CD4-positive, alpha-beta memory T cell (primary cell): ENCODE measurements around the gene CFAP43. TPM values are rescaled to one million over a fixed set of nuclear protein-coding genes. Genes with fewer than 3 reads are reported as not detected.

Experiments used
- CTCF ChIA-PET: fragments of 350-600 bp; sonication (Branson Sonifier 250); formaldehyde crosslinking; loops from one replicate; lab custom pipeline; 2021; ENCODE audit warnings: inconsistent platforms; ENCODE audit not compliant: partially characterized antibody; lab: Charles Lee
- POLR2A ChIA-PET: fragments of 350-600 bp; sonication (Branson Sonifier 250); formaldehyde crosslinking; loops from one replicate; lab custom pipeline; 2021; ENCODE audit not compliant: partially characterized antibody; lab: Charles Lee
- DNase-seq, 5 donors: peaks; one replicate each; pipeline versions ENCODE4 v3.0.0 to v3.0.0-alpha.2; 2020 to 2022; ENCODE audit warnings: mixed read lengths in 1 of 5
- H3K27ac ChIP-seq: one replicate; pipeline ENCODE4 v1.7.0; 2013; ENCODE audit warnings: low read depth, low read length
- H3K27me3 ChIP-seq: 2 replicates; pipeline ENCODE4 v1.7.0; 2013; ENCODE audit warnings: mild to moderate bottlenecking, low read length, moderate library complexity; ENCODE audit not compliant: insufficient read depth
- H3K36me3 ChIP-seq: 2 replicates; pipeline ENCODE4 v1.7.0; 2013; ENCODE audit warnings: mild to moderate bottlenecking, low read length, moderate library complexity; ENCODE audit not compliant: insufficient read depth
- H3K4me1 ChIP-seq: 2 replicates; pipeline ENCODE4 v1.7.0; 2013; ENCODE audit warnings: mild to moderate bottlenecking, low read length, moderate library complexity; ENCODE audit not compliant: insufficient read depth
- H3K4me3 ChIP-seq, 2 donors: one replicate each; pipeline ENCODE4 v1.7.0; 2013; ENCODE audit warnings: low read length in 2 of 2, mild to moderate bottlenecking in 1 of 2
- H3K9me3 ChIP-seq, 2 donors: one replicate each; pipeline ENCODE4 v1.7.0; 2013; ENCODE audit warnings: low read length in 2 of 2, control low read depth in 1 of 2; ENCODE audit not compliant: control insufficient read depth in 1 of 2
- H3K27ac Mint-ChIP-seq, 7 donors: one replicate each; pipeline ENCODE4 v1.8.0; 2020 to 2021; ENCODE audit warnings: mixed read lengths in 7 of 7, mild to moderate bottlenecking in 6 of 7, inconsistent platforms in 3 of 7, moderate library complexity in 3 of 7
- H3K27me3 Mint-ChIP-seq, 2 donors: one replicate each; pipeline ENCODE4 v1.8.0; 2020 to 2021; ENCODE audit warnings: mixed read lengths in 2 of 2
- H3K36me3 Mint-ChIP-seq, 2 donors: one replicate each; pipeline ENCODE4 v1.8.0; 2020 to 2021; ENCODE audit warnings: mixed read lengths in 2 of 2, inconsistent platforms in 1 of 2, mild to moderate bottlenecking in 1 of 2
- H3K4me1 Mint-ChIP-seq, 4 donors: one replicate each; pipeline ENCODE4 v1.8.0; 2020 to 2021; ENCODE audit warnings: mixed read lengths in 4 of 4, mild to moderate bottlenecking in 1 of 4
- H3K4me3 Mint-ChIP-seq, 8 donors: one replicate each; pipeline ENCODE4 v1.8.0; 2020 to 2021; ENCODE audit warnings: mixed read lengths in 8 of 8, mild to moderate bottlenecking in 7 of 8, moderate library complexity in 6 of 8, inconsistent platforms in 3 of 8
- H3K9me3 Mint-ChIP-seq, 8 donors: one replicate each; pipeline ENCODE4 v1.8.0; 2020 to 2021; ENCODE audit warnings: mixed read lengths in 8 of 8, mild to moderate bottlenecking in 5 of 8, inconsistent platforms in 3 of 8, moderate library complexity in 1 of 8
- intact Hi-C: fragments of 100-400 bp; cut with micrococcal nuclease; formaldehyde crosslinking; loops from one replicate; pipeline ENCODE4 v1.15.1; 2023
- polyA plus RNA-seq, 2 donors: library from polyadenylated mRNA; unstranded; fragments of 300-500 nt; fragmentation: Illumina TruSeq; gene quantifications; one replicate each; pipeline ENCODE4 v1.2.3, GENCODE V29; 2021
- total RNA-seq, 2 experiments: library from RNA; stranded (reverse); gene quantifications; one replicate each; pipeline ENCODE4 v1.2.3, GENCODE V29; 2021

The CFAP43 gene
- total and polyA plus RNA-seq, 4 experiments from 2014 or later: not detected

DNA sequence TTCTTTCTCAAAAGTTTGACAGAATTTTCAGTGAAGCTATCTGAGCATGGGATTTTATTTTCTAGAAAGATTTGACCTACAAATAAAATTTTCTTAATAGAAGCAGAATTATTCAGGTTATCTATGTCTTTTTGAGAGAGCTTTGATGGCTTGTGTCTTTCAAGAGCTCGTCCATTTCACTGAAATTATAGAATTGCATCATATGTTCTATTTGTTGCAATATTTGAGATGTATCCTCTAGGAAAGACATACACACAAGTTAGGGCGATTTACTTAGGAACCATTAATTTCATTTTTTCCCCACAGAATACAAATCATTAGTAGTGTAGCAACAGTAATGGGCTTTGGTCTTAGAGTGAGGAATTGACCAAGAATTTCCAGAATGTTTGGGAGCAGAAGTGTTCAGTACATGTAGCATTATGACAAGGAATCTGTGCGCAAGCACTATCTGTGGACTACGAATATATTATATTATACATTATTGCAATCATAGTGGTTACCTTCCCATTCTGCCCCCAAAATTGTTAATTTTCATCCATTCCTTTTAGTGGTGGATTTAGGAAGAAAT lies 133.7 kb downstream of the CFAP43 start:
- Mint-ChIP-seq H3K9me3 (peaks cover 0 to 4% (median 0%) of the 10 kb centered on the region in 8 donors), H3K4me3 (no peak overlapping the region), H3K36me3 (no peaks in the 10 kb centered on the region), H3K4me1 (no peaks in the 10 kb centered on the region), H3K27me3 (peaks cover 5 to 10% of the 10 kb centered on the region in 2 donors), H3K27ac (no peak overlapping the region)
- H3K4me1 ChIP-seq: no peaks in the 10 kb centered on the region
- ChIA-PET CTCF (interaction anchor here (0.7 kb wide), 1 partner anchor 16 kb away, joined by 3 read pairs; no protein-coding TSS in a partner anchor), POLR2A (no interaction called here)
- DNase-seq: no peak
- intact Hi-C loops: no loop called here
- H3K27ac ChIP-seq: no peak overlapping the region
- no peaks in the 10 kb centered on the region for H3K9me3 ChIP-seq
- no peaks in the 10 kb centered on the region for H3K27me3 ChIP-seq
- H3K36me3 ChIP-seq: no peaks in the 10 kb centered on the region
- no peak overlapping the region for H3K4me3 ChIP-seq

DNA sequence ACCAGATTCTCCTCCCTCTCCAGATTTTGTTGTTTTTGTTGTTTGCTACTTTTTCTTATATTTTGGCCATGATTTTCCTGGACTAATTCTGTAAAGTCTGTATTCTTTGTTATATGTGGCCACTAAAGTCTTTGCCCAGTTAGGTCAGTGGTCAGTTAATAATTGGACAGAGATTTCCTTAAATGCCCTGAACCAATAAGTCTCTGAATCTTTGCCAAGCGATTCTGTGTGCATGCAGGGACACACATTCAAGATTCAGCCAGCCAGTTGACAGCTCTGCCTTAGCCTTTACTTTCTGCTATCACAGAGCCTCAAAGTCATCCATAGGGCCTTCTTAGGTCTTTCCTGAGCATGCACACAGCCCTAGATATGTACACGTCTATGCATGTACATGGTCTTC lies 135.5 kb downstream of the CFAP43 start:
- Histone ChIP-seq H3K36me3 (no peaks in the 10 kb centered on the region), H3K4me3 (no peak overlapping the region), H3K27ac (no peak overlapping the region), H3K4me1 (no peaks in the 10 kb centered on the region), H3K27me3 (no peaks in the 10 kb centered on the region), H3K9me3 (no peaks in the 10 kb centered on the region)
- intact Hi-C loops: no loop called here
- Mint-ChIP-seq H3K9me3 (peaks cover 0 to 4% (median 0%) of the 10 kb centered on the region in 8 donors), H3K36me3 (no peaks in the 10 kb centered on the region), H3K27ac (no peak overlapping the region), H3K4me3 (no peak overlapping the region), H3K4me1 (no peaks in the 10 kb centered on the region), H3K27me3 (peaks cover 3 to 8% of the 10 kb centered on the region in 2 donors)
- no peak for DNase-seq
- CTCF ChIA-PET: no interaction called here
- POLR2A ChIA-PET: no interaction called here

DNA sequence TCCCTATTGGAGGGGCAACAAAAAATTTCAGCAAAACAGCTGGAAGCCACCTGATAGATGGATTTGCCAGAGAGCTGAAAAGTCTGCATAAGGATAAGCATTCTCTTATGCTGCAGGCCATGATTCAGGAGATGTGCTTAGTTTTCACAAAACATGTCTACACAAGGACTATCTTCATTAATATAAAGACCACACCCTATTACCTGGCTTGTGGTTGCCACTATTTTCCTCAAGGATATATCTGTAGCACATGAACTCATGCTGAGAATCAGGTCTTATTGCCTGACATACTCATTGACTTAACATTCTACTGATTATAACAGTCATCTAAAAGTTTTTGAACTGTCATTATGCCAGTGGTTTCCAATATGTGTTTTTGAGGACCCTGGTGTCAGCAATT lies 139.4 kb downstream of the CFAP43 start:
- H3K36me3 Mint-ChIP-seq: no peaks in the 10 kb centered on the region
- intact Hi-C loops: no loop called here
- peaks cover 2 to 8% of the 10 kb centered on the region in 2 donors for H3K27me3 Mint-ChIP-seq
- Histone ChIP-seq H3K27me3 (no peaks in the 10 kb centered on the region), H3K9me3 (no peaks in the 10 kb centered on the region), H3K4me1 (no peaks in the 10 kb centered on the region), H3K27ac (no peak overlapping the region), H3K36me3 (no peaks in the 10 kb centered on the region), H3K4me3 (no peak overlapping the region)
- CTCF ChIA-PET: no interaction called here
- DNase-seq: no peak
- H3K4me3 Mint-ChIP-seq: no peak overlapping the region
- no peak overlapping the region for H3K27ac Mint-ChIP-seq
- POLR2A ChIA-PET: no interaction called here
- H3K4me1 Mint-ChIP-seq: no peaks in the 10 kb centered on the region
- H3K9me3 Mint-ChIP-seq: peaks cover 0 to 4% (median 0%) of the 10 kb centered on the region in 8 donors

DNA sequence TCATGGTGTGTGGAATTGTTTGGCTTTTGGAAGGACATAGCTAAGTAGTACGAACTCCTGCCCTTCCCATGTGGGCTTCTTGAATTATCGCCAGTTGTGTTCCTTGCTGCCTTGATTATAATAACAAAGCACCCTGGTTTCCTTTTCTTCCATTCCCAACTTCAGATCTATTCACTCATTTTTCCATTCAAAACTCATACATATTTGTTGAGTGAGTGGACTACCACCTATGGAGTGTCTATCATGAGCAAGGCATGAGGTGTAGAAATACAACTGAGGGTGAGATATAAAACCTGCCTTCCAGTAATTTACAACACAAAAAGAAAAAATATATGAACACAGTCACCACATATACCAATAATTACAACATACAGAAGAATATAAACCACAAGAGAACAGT lies 141.6 kb downstream of the CFAP43 start:
- POLR2A ChIA-PET: no interaction called here
- Mint-ChIP-seq H3K4me3 (no peak overlapping the region), H3K4me1 (no peaks in the 10 kb centered on the region), H3K27ac (no peak overlapping the region), H3K27me3 (peaks cover 0 to 2% of the 10 kb centered on the region in 2 donors), H3K9me3 (peaks cover 0 to 3% (median 0%) of the 10 kb centered on the region in 8 donors), H3K36me3 (no peaks in the 10 kb centered on the region)
- H3K36me3 ChIP-seq: no peaks in the 10 kb centered on the region
- no peaks in the 10 kb centered on the region for H3K9me3 ChIP-seq
- no peaks in the 10 kb centered on the region for H3K27me3 ChIP-seq
- no peak for DNase-seq
- H3K4me3 ChIP-seq: no peak overlapping the region
- no peak overlapping the region for H3K27ac ChIP-seq
- no peaks in the 10 kb centered on the region for H3K4me1 ChIP-seq
- intact Hi-C loops: no loop called here
- CTCF ChIA-PET: no interaction called here

DNA sequence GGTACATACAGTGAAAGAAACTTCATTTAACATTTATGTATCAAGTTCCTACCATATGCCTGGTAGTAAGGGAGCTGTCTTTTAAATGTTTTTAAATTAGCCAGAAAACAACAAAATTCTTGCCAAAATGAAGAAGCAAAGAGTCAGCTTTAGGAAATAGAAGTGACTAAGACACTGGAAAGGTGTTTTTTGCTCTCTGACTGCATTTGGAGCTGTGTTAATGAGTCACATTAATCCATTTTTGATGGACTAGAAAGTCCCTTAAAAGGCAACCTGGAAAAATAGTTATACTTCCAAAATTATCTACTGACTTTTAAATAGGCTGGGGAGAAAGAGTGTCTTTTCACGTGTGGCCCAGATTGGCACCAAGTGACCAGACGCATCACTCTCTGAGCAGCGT lies 142.5 kb downstream of the CFAP43 start:
- Mint-ChIP-seq H3K27me3 (peaks cover 0 to 2% of the 10 kb centered on the region in 2 donors), H3K36me3 (no peaks in the 10 kb centered on the region), H3K4me1 (no peaks in the 10 kb centered on the region), H3K4me3 (no peak overlapping the region), H3K27ac (no peak overlapping the region), H3K9me3 (peaks cover 0 to under 1% (median 0%) of the 10 kb centered on the region in 8 donors)
- Histone ChIP-seq H3K4me1 (no peaks in the 10 kb centered on the region), H3K27ac (no peak overlapping the region), H3K27me3 (no peaks in the 10 kb centered on the region), H3K4me3 (no peak overlapping the region), H3K9me3 (no peaks in the 10 kb centered on the region), H3K36me3 (no peaks in the 10 kb centered on the region)
- POLR2A ChIA-PET: no interaction called here
- DNase-seq: no peak
- CTCF ChIA-PET: interaction anchor here (0.6 kb wide), 1 partner anchor 23 kb away, joined by 3 read pairs; no protein-coding TSS in a partner anchor
- intact Hi-C loops: loop anchor here (10.0 kb wide), 1 partner anchor 375 kb away; no protein-coding TSS in a partner anchor

DNA sequence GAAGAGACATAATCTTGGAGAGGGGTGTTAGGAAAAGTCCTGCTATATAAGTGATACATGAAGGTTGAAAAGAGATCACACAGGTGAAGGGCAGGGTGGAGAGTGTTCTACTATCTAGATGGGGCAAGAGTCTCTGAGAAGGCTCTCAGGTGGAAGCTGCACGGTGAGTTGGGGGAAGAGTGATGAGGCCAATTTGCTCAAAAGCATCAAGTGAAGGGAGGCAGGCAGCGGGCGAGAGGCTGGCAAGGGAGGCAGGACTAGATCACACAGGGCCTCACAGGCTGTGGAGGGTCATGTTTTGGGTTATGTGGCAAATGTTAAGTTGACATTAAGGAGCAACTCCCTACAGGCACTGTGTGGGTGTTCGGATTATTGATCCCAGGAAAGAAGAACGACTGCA lies 143.9 kb downstream of the CFAP43 start:
- H3K4me3 Mint-ChIP-seq: no peak overlapping the region
- H3K9me3 Mint-ChIP-seq: no peaks in the 10 kb centered on the region
- no peaks in the 10 kb centered on the region for H3K36me3 Mint-ChIP-seq
- Histone ChIP-seq H3K36me3 (no peaks in the 10 kb centered on the region), H3K27ac (no peak overlapping the region), H3K9me3 (no peaks in the 10 kb centered on the region), H3K4me1 (no peaks in the 10 kb centered on the region), H3K27me3 (no peaks in the 10 kb centered on the region), H3K4me3 (no peak overlapping the region)
- no peaks in the 10 kb centered on the region for H3K4me1 Mint-ChIP-seq
- no peak for DNase-seq
- H3K27me3 Mint-ChIP-seq: peaks cover 0 to 2% of the 10 kb centered on the region in 2 donors
- ChIA-PET POLR2A (no interaction called here), CTCF (no interaction called here)
- intact Hi-C loops: loop anchor here (10.0 kb wide), 1 partner anchor 373 kb away; no protein-coding TSS in a partner anchor
- H3K27ac Mint-ChIP-seq: no peak overlapping the region

DNA sequence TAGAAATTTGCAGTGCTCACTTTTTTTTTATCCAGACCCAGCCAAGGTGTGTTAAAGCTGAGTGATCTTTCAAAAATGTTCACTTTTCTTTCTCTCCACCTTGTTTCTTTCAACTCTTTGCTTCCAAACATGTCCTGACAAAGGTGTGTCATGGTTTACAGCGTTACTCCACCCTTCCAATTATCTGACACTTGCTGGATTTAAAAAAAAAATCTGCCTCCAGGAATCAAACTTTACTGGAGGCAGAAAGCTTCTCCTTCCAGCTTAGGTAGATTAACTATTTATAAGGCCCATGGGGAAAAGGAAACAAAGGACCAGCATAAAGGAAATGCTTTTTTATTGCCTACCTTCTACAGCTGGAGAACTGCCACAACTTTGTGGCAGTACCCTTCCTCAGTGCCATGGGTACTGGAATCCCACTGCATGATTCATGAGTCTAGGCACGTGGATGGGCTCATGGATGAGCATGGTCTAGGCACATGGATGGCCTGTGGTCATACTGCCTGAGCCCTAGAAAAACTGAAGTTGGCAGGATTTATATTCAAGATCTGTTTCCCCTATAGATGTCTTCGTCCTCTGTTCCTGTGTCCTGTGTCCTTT lies 146.3 kb downstream of the CFAP43 start, which contains the start of gene COL17A1:
Gene COL17A1 (minus strand): TSS at position 80 of the 600 bp plus-strand sequence. CDS start 5,207 bp downstream, outside the sequence.
- Mint-ChIP-seq H3K4me1 (no peaks in the 10 kb centered on the region), H3K27ac (no peak within 1 kb of the TSS), H3K36me3 (no peaks in the 10 kb centered on the region), H3K27me3 (peaks cover 0 to 2% of the 10 kb centered on the region in 2 donors), H3K9me3 (no peaks in the 10 kb centered on the region), H3K4me3 (no peak within 1 kb of the TSS)
- H3K9me3 ChIP-seq: no peaks in the 10 kb centered on the region
- no peaks in the 10 kb centered on the region for H3K27me3 ChIP-seq
- H3K36me3 ChIP-seq: no peaks in the 10 kb centered on the region
- ChIA-PET POLR2A (no interaction called here), CTCF (no interaction called here)
- intact Hi-C loops: loop anchor here (10.0 kb wide), 1 partner anchor 371 kb away; no protein-coding TSS in a partner anchor
- H3K4me3 ChIP-seq: no peak within 1 kb of the TSS
- H3K4me1 ChIP-seq: no peaks in the 10 kb centered on the region
- H3K27ac ChIP-seq: no peak within 1 kb of the TSS
- DNase-seq: no peak
